Keratinocyte (primary cell): ENCODE results near the gene CUEDC1. TPM values are rescaled to one million over a fixed set of nuclear protein-coding genes. Genes with fewer than 3 reads are reported as not detected.

Source experiments
- DNase-seq: peaks from one replicate; pipeline ENCODE4 v3.0.0-alpha.2; 2011; ENCODE audit warnings: low read depth, missing footprints, low spot score
- FAIRE-seq: peaks from 2 replicates; lab custom pipeline; 2011; peaks lifted over from hg19 to GRCh38; lab: Jason Lieb, UNC
- H2AFZ ChIP-seq: 2 replicates; pipeline ENCODE4 v1.6.0; 2012; ENCODE audit warnings: low read length, control low read depth, inconsistent platforms; ENCODE audit not compliant: control insufficient read depth
- H3K27ac ChIP-seq: 2 replicates; pipeline ENCODE4 v1.5.1; 2011; ENCODE audit warnings: low read length; ENCODE audit not compliant: control insufficient read depth, insufficient read depth
- H3K27me3 ChIP-seq: 3 replicates; pipeline ENCODE4 v1.6.0; 2011; ENCODE audit warnings: low read length; ENCODE audit not compliant: control insufficient read depth, insufficient read depth; ENCODE audit errors: extremely low read depth
- H3K36me3 ChIP-seq, 2 experiments: 2 replicates in 1 of 2; 3 replicates in 1 of 2; pipeline ENCODE4 v1.5.1; 2011; ENCODE audit warnings: low read length in 2 of 2, mild to moderate bottlenecking in 1 of 2; ENCODE audit not compliant: control insufficient read depth in 2 of 2, insufficient read depth in 2 of 2; ENCODE audit errors: extremely low read depth in 1 of 2
- H3K4me1 ChIP-seq: 3 replicates; pipeline ENCODE4 v1.5.1; 2011; ENCODE audit warnings: low read length; ENCODE audit not compliant: control insufficient read depth, insufficient read depth; ENCODE audit errors: extremely low read depth
- H3K4me2 ChIP-seq: 3 replicates; pipeline ENCODE4 v1.6.0; 2011; ENCODE audit warnings: low read depth, low read length; ENCODE audit not compliant: control insufficient read depth, insufficient read depth; ENCODE audit errors: extremely low read depth
- H3K4me3 ChIP-seq, 3 experiments: fragments of 200-600 bp in 1 of 3; sonication (generic) in 1 of 3; 2 replicates in 2 of 3; 3 replicates in 1 of 3; pipeline ENCODE4 v1.5.1; 2011 to 2016; ENCODE audit warnings: low read length in 3 of 3, mild to moderate bottlenecking in 3 of 3, control low read depth in 2 of 3, inconsistent platforms in 1 of 3, low read depth in 1 of 3, mixed read lengths in 1 of 3, mixed run types in 1 of 3, moderate library complexity in 1 of 3; ENCODE audit not compliant: control insufficient read depth in 2 of 3, insufficient read depth in 2 of 3; ENCODE audit errors: extremely low read depth in 1 of 3
- H3K79me2 ChIP-seq: 2 replicates; pipeline ENCODE4 v1.6.0; 2012; ENCODE audit warnings: low read length; ENCODE audit not compliant: control insufficient read depth, insufficient read depth
- H3K9ac ChIP-seq: 3 replicates; pipeline ENCODE4 v1.6.0; 2011; ENCODE audit warnings: low read length; ENCODE audit not compliant: control insufficient read depth, insufficient read depth; ENCODE audit errors: extremely low read depth
- H3K9me1 ChIP-seq: 3 replicates; pipeline ENCODE4 v1.6.0; 2011; ENCODE audit warnings: low read length; ENCODE audit not compliant: control insufficient read depth, insufficient read depth; ENCODE audit errors: extremely low read depth
- H3K9me3 ChIP-seq: 2 replicates; pipeline ENCODE4 v1.5.1; 2012; ENCODE audit warnings: low read depth, low read length; ENCODE audit not compliant: control insufficient read depth
- H4K20me1 ChIP-seq: 3 replicates; pipeline ENCODE4 v1.6.0; 2011; ENCODE audit warnings: low read length; ENCODE audit not compliant: control insufficient read depth, insufficient read depth; ENCODE audit errors: extremely low read depth
- CTCF ChIP-seq, 3 experiments: IDR thresholded peaks in 1 of 3; conservative IDR thresholded peaks in 1 of 3; optimal IDR thresholded peaks in 1 of 3; 2 replicates in 2 of 3; 3 replicates in 1 of 3; pipeline versions ENCODE3 to v1.5.1; 2011; ENCODE audit warnings: low read length in 3 of 3, mild to moderate bottlenecking in 3 of 3, moderate library complexity in 2 of 3, control low read depth in 1 of 3, inconsistent platforms in 1 of 3; ENCODE audit not compliant: insufficient read depth in 2 of 3; ENCODE audit errors: extremely low read depth in 1 of 3
- EZH2 ChIP-seq: IDR thresholded peaks from one replicate; pipeline ENCODE4 v1.6.1; 2012; ENCODE audit warnings: inconsistent platforms, mild to moderate bottlenecking, low read length, moderate library complexity
- dilution Hi-C: fragments of 300-500 bp; cut with MboI; formaldehyde crosslinking; loops from one replicate; pipeline ENCODE4 v1.7.0; 2020; ENCODE audit warnings: low sequenced_read_pairs; ENCODE audit not compliant: extremely low pct_ligation_motif_present
- polyA plus RNA-seq, 5 experiments: library from polyadenylated mRNA; depleted of rRNA in 3 of 5; stranded (reverse) in 3 of 5; stranded (forward) in 1 of 5; unstranded in 1 of 5; fragments of >200 nt; gene quantifications; 1 replicate in 1 of 5; 2 replicates in 3 of 5; 3 replicates in 1 of 5; pipeline versions ENCODE4 v1.2.1 to v1.2.3, GENCODE V29; 2011 to 2012; ENCODE audit warnings: missing spikeins in 2 of 5, low read depth in 1 of 5, low replicate concordance in 1 of 5

Gene CUEDC1
- polyA plus RNA-seq, 1 donor (not counting 4 experiments of a cell fraction or from before 2014, with no cell fraction given) = 12.9 TPM

- Histone ChIP-seq H3K79me2 (no peaks in the 10 kb centered on the region), H3K9me1 (peaks cover 2% of the 10 kb centered on the region), H3K4me3 (peak overlapping the region in 1 of 3 experiments; percentile 26), H3K4me2 (peak overlapping the region; percentile 47), H4K20me1 (no peaks in the 10 kb centered on the region), H3K36me3 (peaks cover 8 to 18% of the 10 kb centered on the region in 2 experiments), H2AFZ (peak overlapping the region; percentile 35), H3K27me3 (no peaks in the 10 kb centered on the region), H3K9ac (peak overlapping the region; percentile 65), H3K9me3 (no peaks in the 10 kb centered on the region), H3K4me1 (peaks cover 69% of the 10 kb centered on the region), H3K27ac (peak overlapping the region; percentile 82)
- no peak for TF ChIP-seq CTCF (optimal IDR thresholded peaks at IDR 0.05 in 1 of 3, IDR thresholded peaks at IDR 0.05 in 1 of 3, conservative IDR thresholded peaks at IDR 0.05 in 1 of 3; ENCODE audit: extremely low read depth in 1 of 3, insufficient read depth in 2 of 3, low read length in 3 of 3)
- no peak for TF ChIP-seq EZH2
- dilution Hi-C loops = no loop called here
- FAIRE-seq (peak; percentile 55), DNase-seq (no peak)
These were observed 79.0 kb downstream of the CUEDC1 start for GRCh38 chr17:57876023-57876865.

- dilution Hi-C loops = no loop called here
- FAIRE-seq = peak; percentile 87
- peaks cover 11 to 18% of the 10 kb centered on the region in 2 experiments for H3K36me3 ChIP-seq
These were observed 79.8 kb downstream of the CUEDC1 start for GRCh38 chr17:57875290-57876022.

More at GRCh38 chr17:57875290-57876022, 79.8 kb downstream of the CUEDC1 start:
- Histone ChIP-seq H4K20me1 (no peaks in the 10 kb centered on the region), H3K9ac (peak overlapping the region; percentile 79), H3K4me2 (peak overlapping the region; percentile 81), H2AFZ (no peak overlapping the region), H3K9me3 (no peaks in the 10 kb centered on the region), H3K79me2 (no peaks in the 10 kb centered on the region), H3K4me3 (peak overlapping the region in 2 of 3 experiments; percentile 26 to 38), H3K9me1 (peaks cover 2% of the 10 kb centered on the region), H3K4me1 (peaks cover 70% of the 10 kb centered on the region), H3K27ac (peak overlapping the region; percentile 82), H3K27me3 (no peaks in the 10 kb centered on the region)
- TF ChIP-seq CTCF (optimal IDR thresholded peaks at IDR 0.05 in 1 of 3, IDR thresholded peaks at IDR 0.05 in 1 of 3, conservative IDR thresholded peaks at IDR 0.05 in 1 of 3; ENCODE audit: extremely low read depth in 1 of 3, insufficient read depth in 2 of 3, low read length in 3 of 3) (peak; percentile 41 to 66 (median 52)), EZH2 (no peak)
- DNase-seq = no peak
